OCI-LY3 (cell line): ENCODE results near the gene ST3GAL3.

Source experiments
- H2AFZ ChIP-seq: fragments of 200-600, 300-600 bp; shearing (Covaris generic); 2 replicates; pipeline ENCODE4 v1.6.0; 2014; ENCODE audit warnings: antibody characterized with exemption, low read depth, low read length
- H3K27ac ChIP-seq: fragments of 200-600, 300-600 bp; sonication (generic); 2 replicates; pipeline ENCODE4 v1.5.1; 2014; ENCODE audit warnings: mild to moderate bottlenecking, low read length, moderate library complexity, mixed read lengths
- H3K27me3 ChIP-seq: fragments of 200-600, 300-600 bp; sonication (generic); 2 replicates; pipeline ENCODE4 v1.6.1; 2014; ENCODE audit warnings: low read depth, low read length, mixed read lengths
- H3K36me3 ChIP-seq: fragments of 200-600, 300-600 bp; sonication (generic); replicated peaks from 2 replicates; pipeline ENCODE3; 2014; ENCODE audit warnings: low read depth, low read length, mixed read lengths
- H3K4me1 ChIP-seq: fragments of 300-600, 200-600 bp; sonication (generic); 2 replicates; pipeline ENCODE4 v1.6.1; 2014; ENCODE audit warnings: low read length, mixed read lengths
- H3K4me2 ChIP-seq: fragments of 200-600, 300-600 bp; sonication (generic); 2 replicates; pipeline ENCODE4 v1.6.1; 2014; ENCODE audit warnings: low read length, mixed read lengths
- H3K4me3 ChIP-seq: fragments of 300-600, 200-600 bp; sonication (generic); 2 replicates; pipeline ENCODE4 v1.5.1; 2014; ENCODE audit warnings: antibody characterized with exemption, mild to moderate bottlenecking, low read length, moderate library complexity
- H3K79me2 ChIP-seq: fragments of 300-600, 200-600 bp; shearing (Covaris generic); 2 replicates; pipeline ENCODE4 v1.6.1; 2014; ENCODE audit warnings: mild to moderate bottlenecking, low read length, mixed read lengths
- H3K9ac ChIP-seq: fragments of 300-600, 200-600 bp; shearing (Covaris generic); 2 replicates; pipeline ENCODE4 v1.6.0; 2014; ENCODE audit warnings: mild to moderate bottlenecking, low read length, moderate library complexity
- H3K9me3 ChIP-seq: fragments of 200-600, 300-600 bp; shearing (Covaris generic); 2 replicates; pipeline ENCODE4 v1.6.1; 2014; ENCODE audit warnings: low read length, mixed read lengths; ENCODE audit not compliant: insufficient read depth
- H4K20me1 ChIP-seq: fragments of 200-600, 300-600 bp; sonication (generic); 2 replicates; pipeline ENCODE4 v1.6.1; 2016; ENCODE audit warnings: low read length, mixed read lengths; ENCODE audit not compliant: insufficient read depth
- CTCF ChIP-seq: fragments of 200-600, 300-600 bp; sonication (generic); IDR thresholded peaks from 2 replicates; pipeline ENCODE4 v1.5.1; 2014; ENCODE audit warnings: antibody characterized with exemption, low read length, low read depth
- EZH2phosphoT487 ChIP-seq: fragments of 200-600 bp; shearing (Covaris generic); IDR thresholded peaks from 2 replicates; pipeline ENCODE4 v1.6.1; 2018; ENCODE audit warnings: antibody characterized with exemption, mixed run types, low read depth

The ST3GAL3 gene

GRCh38 chr1:43804569-43804968 lies 97.2 kb downstream of the ST3GAL3 start:
- no peaks in the 10 kb centered on the region for H3K9me3 ChIP-seq
- H3K27me3 ChIP-seq, result no peaks in the 10 kb centered on the region
- no peak overlapping the region for H2AFZ ChIP-seq
- H3K9ac ChIP-seq, result no peak overlapping the region
- H3K4me2 ChIP-seq, result no peak overlapping the region
- H3K4me1 ChIP-seq, result no peaks in the 10 kb centered on the region
- H3K36me3 ChIP-seq, result no peaks in the 10 kb centered on the region
- TF ChIP-seq EZH2phosphoT487 (no peak), CTCF (no peak)
- H3K4me3 ChIP-seq, result no peak overlapping the region
- no peaks in the 10 kb centered on the region for H3K79me2 ChIP-seq
- H4K20me1 ChIP-seq, result no peaks in the 10 kb centered on the region
- H3K27ac ChIP-seq, result no peak overlapping the region

- Histone ChIP-seq H3K27me3 (no peaks in the 10 kb centered on the region), H3K9me3 (no peaks in the 10 kb centered on the region), H3K36me3 (no peaks in the 10 kb centered on the region), H4K20me1 (no peaks in the 10 kb centered on the region), H3K4me1 (no peaks in the 10 kb centered on the region), H3K9ac (no peak overlapping the region), H3K79me2 (no peaks in the 10 kb centered on the region), H3K4me3 (no peak overlapping the region), H3K4me2 (no peak overlapping the region), H2AFZ (no peak overlapping the region), H3K27ac (no peak overlapping the region)
- TF ChIP-seq EZH2phosphoT487 (no peak), CTCF (no peak)
These were observed 98.0 kb downstream of the ST3GAL3 start for GRCh38 chr1:43805340-43805739.

GRCh38 chr1:43806183-43806582 lies 98.8 kb downstream of the ST3GAL3 start:
- TF ChIP-seq CTCF (no peak), EZH2phosphoT487 (no peak)
- H3K4me3 ChIP-seq, result no peak overlapping the region
- no peak overlapping the region for H3K4me2 ChIP-seq
- H3K27me3 ChIP-seq, result no peaks in the 10 kb centered on the region
- no peak overlapping the region for H3K9ac ChIP-seq
- H3K79me2 ChIP-seq, result no peaks in the 10 kb centered on the region
- H4K20me1 ChIP-seq, result no peaks in the 10 kb centered on the region
- H3K27ac ChIP-seq, result no peak overlapping the region
- no peaks in the 10 kb centered on the region for H3K36me3 ChIP-seq
- no peak overlapping the region for H2AFZ ChIP-seq
- no peaks in the 10 kb centered on the region for H3K4me1 ChIP-seq
- no peaks in the 10 kb centered on the region for H3K9me3 ChIP-seq

- Histone ChIP-seq H3K27ac (no peak overlapping the region), H3K36me3 (no peaks in the 10 kb centered on the region), H2AFZ (no peak overlapping the region), H4K20me1 (no peaks in the 10 kb centered on the region), H3K4me3 (no peak overlapping the region), H3K4me2 (no peak overlapping the region), H3K9ac (no peak overlapping the region), H3K4me1 (no peaks in the 10 kb centered on the region), H3K79me2 (no peaks in the 10 kb centered on the region), H3K27me3 (no peaks in the 10 kb centered on the region), H3K9me3 (no peaks in the 10 kb centered on the region)
- TF ChIP-seq EZH2phosphoT487, result no peak
- TF ChIP-seq CTCF, result no peak
These were observed 101.8 kb downstream of the ST3GAL3 start for GRCh38 chr1:43809097-43809673.
